DND-41 (cell line): ENCODE results near the gene CNN3.

Experiments used
- EZH2 ChIP-seq: IDR thresholded peaks from 3 replicates; pipeline ENCODE4 v1.6.1; 2012; ENCODE audit warnings: borderline replicate concordance, low read depth, mild to moderate bottlenecking, moderate library complexity, low read length, inconsistent platforms; ENCODE audit not compliant: severe bottlenecking
- TF ChIP-seq, protein P1 (sequence below): IDR thresholded peaks from 2 replicates; pipeline ENCODE4 v1.5.1; 2012; ENCODE audit warnings: borderline replicate concordance, low read length, moderate library complexity, mild to moderate bottlenecking; ENCODE audit not compliant: poor library complexity, severe bottlenecking; ENCODE audit errors: extremely low read depth

DNA sequence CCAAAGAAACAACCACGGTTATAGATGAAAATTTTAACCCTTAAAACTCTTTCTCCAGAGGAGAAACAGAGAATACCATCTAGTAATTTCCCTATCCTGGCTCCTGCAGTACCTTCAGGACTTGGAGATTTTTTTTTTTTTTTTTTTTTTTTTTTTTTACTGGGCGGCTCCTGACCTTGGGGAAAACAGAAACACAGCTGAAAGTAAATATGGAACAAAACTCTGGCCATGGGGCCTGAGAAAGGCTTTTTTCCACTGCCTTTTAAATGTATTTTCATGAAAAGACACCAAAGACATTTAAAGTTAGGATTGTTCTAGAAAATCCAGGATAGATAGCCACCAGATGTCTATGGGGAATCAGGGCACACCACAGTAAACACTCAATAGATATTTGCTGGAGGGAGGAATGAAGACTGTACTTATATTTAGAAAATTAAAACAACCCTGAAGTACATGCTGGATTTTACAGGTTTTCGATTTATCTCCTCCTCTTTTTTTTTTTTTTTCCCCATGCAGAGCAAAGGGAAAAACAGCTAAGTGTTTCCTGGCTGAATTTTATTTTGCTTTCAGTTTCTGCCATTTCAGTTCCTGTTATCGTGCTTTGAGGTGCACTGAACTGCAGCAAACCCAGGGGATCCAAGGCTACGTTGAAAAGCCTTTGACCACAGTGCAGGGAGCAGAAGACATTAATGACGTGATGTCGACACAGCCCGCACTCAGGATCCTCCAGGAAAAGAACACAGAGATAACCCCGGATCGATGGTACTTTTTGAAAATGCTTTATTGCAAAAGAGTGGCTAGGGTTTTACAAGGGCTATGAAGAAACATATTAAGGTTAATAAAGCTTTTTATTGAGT, 35.7 kb upstream of the CNN3 start:
- TF ChIP-seq, protein P1, sequence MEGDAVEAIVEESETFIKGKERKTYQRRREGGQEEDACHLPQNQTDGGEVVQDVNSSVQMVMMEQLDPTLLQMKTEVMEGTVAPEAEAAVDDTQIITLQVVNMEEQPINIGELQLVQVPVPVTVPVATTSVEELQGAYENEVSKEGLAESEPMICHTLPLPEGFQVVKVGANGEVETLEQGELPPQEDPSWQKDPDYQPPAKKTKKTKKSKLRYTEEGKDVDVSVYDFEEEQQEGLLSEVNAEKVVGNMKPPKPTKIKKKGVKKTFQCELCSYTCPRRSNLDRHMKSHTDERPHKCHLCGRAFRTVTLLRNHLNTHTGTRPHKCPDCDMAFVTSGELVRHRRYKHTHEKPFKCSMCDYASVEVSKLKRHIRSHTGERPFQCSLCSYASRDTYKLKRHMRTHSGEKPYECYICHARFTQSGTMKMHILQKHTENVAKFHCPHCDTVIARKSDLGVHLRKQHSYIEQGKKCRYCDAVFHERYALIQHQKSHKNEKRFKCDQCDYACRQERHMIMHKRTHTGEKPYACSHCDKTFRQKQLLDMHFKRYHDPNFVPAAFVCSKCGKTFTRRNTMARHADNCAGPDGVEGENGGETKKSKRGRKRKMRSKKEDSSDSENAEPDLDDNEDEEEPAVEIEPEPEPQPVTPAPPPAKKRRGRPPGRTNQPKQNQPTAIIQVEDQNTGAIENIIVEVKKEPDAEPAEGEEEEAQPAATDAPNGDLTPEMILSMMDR: no peak
- no peak for TF ChIP-seq EZH2
